NCI-H1930 (cell line): ENCODE measurements around the gene FAM184B.
"Not testable (repeated sequence)": the region's sequence is repeated elsewhere in the genome, so short reads cannot be mapped to it uniquely, and the experiment has no call there.

Experiments used
- DNase-seq, 2 experiments: peaks; one replicate each; lab custom pipeline; 2025; lab: John Stamatoyannopoulos, UW

FAM184B gene

GRCh38 chr4:17718471-17718870, 63.0 kb downstream of the FAM184B start:
- DNase-seq: no peak

- DNase-seq: no peak
These were observed 64.1 kb downstream of the FAM184B start for GRCh38 chr4:17717301-17717700.

- no peak for DNase-seq
These were observed 65.9 kb downstream of the FAM184B start for GRCh38 chr4:17715511-17715910.

GRCh38 chr4:17713779-17714178, 67.6 kb downstream of the FAM184B start:
- no peak for DNase-seq

GRCh38 chr4:17712166-17712565, 69.3 kb downstream of the FAM184B start:
- no peak for DNase-seq

GRCh38 chr4:17711206-17711605, 70.2 kb downstream of the FAM184B start:
- DNase-seq: not testable (repeated sequence)

GRCh38 chr4:17709763-17710068, 71.7 kb downstream of the FAM184B start:
- no peak for DNase-seq

GRCh38 chr4:17708992-17709762, 72.2 kb downstream of the FAM184B start:
- no peak for DNase-seq

- DNase-seq: no peak
These were observed 73.8 kb downstream of the FAM184B start for GRCh38 chr4:17707671-17708070.

GRCh38 chr4:17705107-17705506, 76.3 kb downstream of the FAM184B start:
- no peak for DNase-seq

GRCh38 chr4:17704020-17704650, 77.3 kb downstream of the FAM184B start:
- no peak for DNase-seq

GRCh38 chr4:17702641-17703040, 78.8 kb downstream of the FAM184B start:
- DNase-seq: no peak

GRCh38 chr4:17701882-17702281, 79.5 kb downstream of the FAM184B start:
- no peak for DNase-seq

GRCh38 chr4:17701138-17701839, 80.1 kb downstream of the FAM184B start:
- no peak for DNase-seq

GRCh38 chr4:17699380-17699779, 82.0 kb downstream of the FAM184B start:
- no peak for DNase-seq

- no peak for DNase-seq
These were observed 83.3 kb downstream of the FAM184B start for GRCh38 chr4:17698116-17698515.

GRCh38 chr4:17695341-17695740, 86.1 kb downstream of the FAM184B start:
- DNase-seq: no peak

- no peak for DNase-seq
These were observed 86.9 kb downstream of the FAM184B start for GRCh38 chr4:17694552-17694951.

GRCh38 chr4:17690898-17691297, 90.5 kb downstream of the FAM184B start:
- no peak for DNase-seq

- DNase-seq: no peak
These were observed 91.3 kb downstream of the FAM184B start for GRCh38 chr4:17690135-17690534.

GRCh38 chr4:17688011-17688441, 93.4 kb downstream of the FAM184B start:
- no peak for DNase-seq

- no peak for DNase-seq
These were observed 94.1 kb downstream of the FAM184B start for GRCh38 chr4:17687237-17687857.

- DNase-seq: not testable (repeated sequence)
These were observed 96.8 kb downstream of the FAM184B start for GRCh38 chr4:17684648-17685047.
